Right lobe of liver (tissue), 4 donors: ENCODE results near the gene AIG1.

Experiments used
- POLR2A ChIP-seq: fragments of 450-650 bp; IDR thresholded peaks from one replicate; pipeline ENCODE4 v1.6.1; 2017; ENCODE audit warnings: antibody characterized with exemption, mild to moderate bottlenecking
- TF ChIP-seq, protein P1 (sequence below), 4 donors: fragments of 200-600 bp in 3 of 4; fragments of 450-650 bp in 1 of 4; IDR thresholded peaks; one replicate each; pipeline versions ENCODE4 v1.5.1 to v1.8.0; 2016 to 2022; ENCODE audit warnings: antibody characterized with exemption in 4 of 4, mild to moderate bottlenecking in 2 of 4
- donor health status: DM: no; HTN: no; CAD: no.
- donor health status: DM: no; HTN: no; CAD: no.
- donor health status: DM: no; HTN: yes; CAD: no.

DNA sequence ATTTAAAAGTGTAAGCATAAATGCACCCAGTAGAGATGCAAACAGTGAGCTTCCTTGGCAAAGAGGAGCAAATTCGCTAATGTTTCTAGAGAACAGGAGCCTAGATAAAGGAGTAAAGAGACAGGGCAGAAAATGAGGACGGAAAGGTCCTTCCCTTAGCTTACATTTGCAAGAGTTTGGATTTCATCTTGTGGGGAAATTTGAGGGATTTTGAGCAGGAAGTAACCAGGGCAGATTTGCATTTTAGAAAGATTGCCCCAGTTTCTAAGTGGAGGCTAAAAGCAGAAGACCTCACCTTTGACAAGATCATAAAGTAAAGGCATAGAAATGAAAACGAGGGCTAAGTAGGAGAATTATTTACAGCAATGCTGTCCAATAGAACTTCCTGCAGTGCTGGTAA lies 309.3 kb downstream of the AIG1 start:
- TF ChIP-seq, protein P1, sequence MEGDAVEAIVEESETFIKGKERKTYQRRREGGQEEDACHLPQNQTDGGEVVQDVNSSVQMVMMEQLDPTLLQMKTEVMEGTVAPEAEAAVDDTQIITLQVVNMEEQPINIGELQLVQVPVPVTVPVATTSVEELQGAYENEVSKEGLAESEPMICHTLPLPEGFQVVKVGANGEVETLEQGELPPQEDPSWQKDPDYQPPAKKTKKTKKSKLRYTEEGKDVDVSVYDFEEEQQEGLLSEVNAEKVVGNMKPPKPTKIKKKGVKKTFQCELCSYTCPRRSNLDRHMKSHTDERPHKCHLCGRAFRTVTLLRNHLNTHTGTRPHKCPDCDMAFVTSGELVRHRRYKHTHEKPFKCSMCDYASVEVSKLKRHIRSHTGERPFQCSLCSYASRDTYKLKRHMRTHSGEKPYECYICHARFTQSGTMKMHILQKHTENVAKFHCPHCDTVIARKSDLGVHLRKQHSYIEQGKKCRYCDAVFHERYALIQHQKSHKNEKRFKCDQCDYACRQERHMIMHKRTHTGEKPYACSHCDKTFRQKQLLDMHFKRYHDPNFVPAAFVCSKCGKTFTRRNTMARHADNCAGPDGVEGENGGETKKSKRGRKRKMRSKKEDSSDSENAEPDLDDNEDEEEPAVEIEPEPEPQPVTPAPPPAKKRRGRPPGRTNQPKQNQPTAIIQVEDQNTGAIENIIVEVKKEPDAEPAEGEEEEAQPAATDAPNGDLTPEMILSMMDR (IDR thresholded peaks at IDR 0.05) = no peak
- no peak for TF ChIP-seq POLR2A
